ENCODE results near the gene MAP4K5.

The MAP4K5 gene

GRCh38 chr14:50425105-50425504 is 107.3 kb downstream of the MAP4K5 start:
- Histone ChIP-seq H3K4me1 (no peaks in the 10 kb centered on the region), H3K36me3 (peaks cover 28 to 44% (median 36%) of the 10 kb centered on the region in 3 donors), H3K9me3 (no peaks in the 10 kb centered on the region), H3K27ac (no peak overlapping the region), H3K4me3 (no peak overlapping the region), H3K27me3 (no peaks in the 10 kb centered on the region)
- intact Hi-C loops (cut with DNase I; ENCODE audit: low total_unique reads), result no loop called here
- no peak for DNase-seq
- TF ChIP-seq, protein P1, sequence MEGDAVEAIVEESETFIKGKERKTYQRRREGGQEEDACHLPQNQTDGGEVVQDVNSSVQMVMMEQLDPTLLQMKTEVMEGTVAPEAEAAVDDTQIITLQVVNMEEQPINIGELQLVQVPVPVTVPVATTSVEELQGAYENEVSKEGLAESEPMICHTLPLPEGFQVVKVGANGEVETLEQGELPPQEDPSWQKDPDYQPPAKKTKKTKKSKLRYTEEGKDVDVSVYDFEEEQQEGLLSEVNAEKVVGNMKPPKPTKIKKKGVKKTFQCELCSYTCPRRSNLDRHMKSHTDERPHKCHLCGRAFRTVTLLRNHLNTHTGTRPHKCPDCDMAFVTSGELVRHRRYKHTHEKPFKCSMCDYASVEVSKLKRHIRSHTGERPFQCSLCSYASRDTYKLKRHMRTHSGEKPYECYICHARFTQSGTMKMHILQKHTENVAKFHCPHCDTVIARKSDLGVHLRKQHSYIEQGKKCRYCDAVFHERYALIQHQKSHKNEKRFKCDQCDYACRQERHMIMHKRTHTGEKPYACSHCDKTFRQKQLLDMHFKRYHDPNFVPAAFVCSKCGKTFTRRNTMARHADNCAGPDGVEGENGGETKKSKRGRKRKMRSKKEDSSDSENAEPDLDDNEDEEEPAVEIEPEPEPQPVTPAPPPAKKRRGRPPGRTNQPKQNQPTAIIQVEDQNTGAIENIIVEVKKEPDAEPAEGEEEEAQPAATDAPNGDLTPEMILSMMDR (IDR thresholded peaks at IDR 0.05), result no peak

DNA sequence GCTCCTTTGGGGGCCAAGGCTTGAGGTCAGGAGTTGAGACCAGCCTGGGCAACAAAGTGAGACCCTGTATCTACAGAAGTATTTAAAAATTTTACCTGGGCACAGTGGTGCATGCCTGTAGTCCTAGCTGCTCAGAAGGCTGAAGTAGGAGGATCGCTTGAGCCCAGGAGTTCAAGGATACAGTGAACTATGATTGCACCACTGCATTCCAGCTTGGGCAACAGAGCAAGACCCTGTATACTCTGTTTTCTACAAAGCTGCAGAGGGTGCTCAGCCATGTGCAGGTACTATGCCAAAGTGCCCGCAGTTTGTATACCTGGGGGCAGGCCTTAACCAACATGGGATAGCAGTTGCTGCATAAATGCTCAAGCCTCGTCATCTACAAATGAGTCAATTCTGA is 108.8 kb downstream of the MAP4K5 start:
- intact Hi-C loops (cut with DNase I; ENCODE audit: low total_unique reads), result no loop called here
- H3K9me3 ChIP-seq, result no peaks in the 10 kb centered on the region
- TF ChIP-seq, protein P1 (IDR thresholded peaks at IDR 0.05), result no peak

DNA sequence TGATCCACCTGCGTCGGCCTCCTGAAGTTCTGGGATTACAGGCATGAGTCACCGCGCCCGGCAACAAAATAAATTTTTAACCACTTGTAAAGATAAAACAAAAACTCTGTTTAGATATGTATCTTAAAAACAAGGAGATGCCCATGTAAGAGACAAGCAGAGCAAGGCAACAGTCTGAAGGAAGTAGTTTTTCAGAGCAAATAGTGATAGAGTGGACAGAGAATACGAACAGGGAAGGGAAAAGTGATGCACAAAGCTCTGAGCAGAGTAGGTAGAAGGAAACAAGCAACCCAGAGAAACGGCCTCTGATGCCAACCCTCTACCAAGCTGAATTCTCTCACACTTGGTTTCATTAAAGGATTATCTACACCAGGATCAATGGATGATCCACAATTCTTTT is 110.9 kb downstream of the MAP4K5 start:
- Histone ChIP-seq H3K4me3 (no peak overlapping the region), H3K36me3 (peaks cover 38 to 62% (median 49%) of the 10 kb centered on the region in 3 donors), H3K27me3 (no peaks in the 10 kb centered on the region), H3K27ac (no peak overlapping the region), H3K9me3 (no peaks in the 10 kb centered on the region), H3K4me1 (no peaks in the 10 kb centered on the region)
- TF ChIP-seq, protein P1 (IDR thresholded peaks at IDR 0.05), result no peak
- DNase-seq, result no peak
- intact Hi-C loops (cut with DNase I; ENCODE audit: low total_unique reads), result no loop called here

More for the DNA sequence above, 108.8 kb downstream of the MAP4K5 start:
- DNase-seq, result no peak
- Histone ChIP-seq H3K36me3 (peaks cover 29 to 58% (median 41%) of the 10 kb centered on the region in 3 donors), H3K4me3 (no peak overlapping the region), H3K4me1 (no peaks in the 10 kb centered on the region), H3K27me3 (no peaks in the 10 kb centered on the region), H3K27ac (no peak overlapping the region)

- Histone ChIP-seq H3K9me3 (no peaks in the 10 kb centered on the region), H3K27ac (no peak overlapping the region), H3K36me3 (peaks cover 26 to 49% (median 39%) of the 10 kb centered on the region in 3 donors), H3K27me3 (no peaks in the 10 kb centered on the region), H3K4me1 (no peaks in the 10 kb centered on the region), H3K4me3 (no peak overlapping the region)
- intact Hi-C loops (cut with DNase I; ENCODE audit: low total_unique reads), result no loop called here
- TF ChIP-seq, protein P1 (IDR thresholded peaks at IDR 0.05), result no peak
- DNase-seq, result no peak
These were observed 114.5 kb downstream of the MAP4K5 start for GRCh38 chr14:50417853-50418252.

DNA sequence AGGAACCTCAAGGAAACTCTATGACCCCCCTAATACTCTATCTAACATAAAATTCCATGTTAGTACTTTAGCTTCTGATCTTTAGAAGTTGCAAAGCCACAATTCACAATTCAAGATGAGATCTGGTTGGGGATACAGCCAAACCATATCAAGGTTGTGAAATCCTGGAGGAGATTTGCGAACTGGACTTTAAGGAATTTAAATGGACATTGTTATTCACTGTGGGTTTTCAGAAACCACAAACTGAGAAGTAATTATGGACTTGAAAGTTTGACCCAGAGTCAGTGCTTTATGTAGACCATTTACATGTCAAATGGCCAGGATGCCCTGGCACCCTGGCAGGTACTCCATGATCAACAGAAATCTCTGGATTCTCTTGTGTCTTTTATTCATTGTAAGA is 121.4 kb downstream of the MAP4K5 start:
- Histone ChIP-seq H3K27ac (no peak overlapping the region), H3K4me3 (no peak overlapping the region), H3K4me1 (no peaks in the 10 kb centered on the region), H3K9me3 (no peaks in the 10 kb centered on the region), H3K36me3 (peaks cover 0 to 2% (median 0%) of the 10 kb centered on the region in 3 donors), H3K27me3 (no peaks in the 10 kb centered on the region)
- intact Hi-C loops (cut with DNase I; ENCODE audit: low total_unique reads), result no loop called here
- TF ChIP-seq, protein P1 (IDR thresholded peaks at IDR 0.05), result no peak
- DNase-seq, result no peak

DNA sequence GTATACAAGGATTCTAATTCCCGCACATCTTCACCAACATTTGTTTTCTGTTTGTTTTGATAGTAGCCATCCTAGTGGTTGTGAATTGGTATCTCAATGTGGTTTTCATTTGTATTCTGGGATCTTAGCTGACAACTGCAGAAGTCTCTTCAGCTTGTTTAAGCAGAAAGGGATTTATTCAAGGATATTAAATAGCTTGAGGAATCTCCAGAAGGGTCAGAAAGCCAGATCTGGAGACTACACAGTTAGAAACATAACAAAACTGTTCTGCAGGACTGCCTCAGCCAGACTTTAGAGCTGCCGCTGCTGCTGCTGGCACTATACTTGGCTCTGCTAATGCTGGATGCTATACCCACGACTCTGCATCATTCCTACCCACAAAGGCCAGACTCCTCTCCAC is 122.3 kb downstream of the MAP4K5 start:
- Histone ChIP-seq H3K36me3 (no peaks in the 10 kb centered on the region), H3K27me3 (no peaks in the 10 kb centered on the region), H3K9me3 (no peaks in the 10 kb centered on the region), H3K4me3 (no peak overlapping the region), H3K4me1 (no peaks in the 10 kb centered on the region), H3K27ac (no peak overlapping the region)
- no peak for DNase-seq
- TF ChIP-seq, protein P1 (IDR thresholded peaks at IDR 0.05), result no peak
- intact Hi-C loops (cut with DNase I; ENCODE audit: low total_unique reads), result no loop called here
